ENCODE results near the gene VAT1L.

- TF ChIP-seq EP300 (IDR thresholded peaks at IDR 0.05; ENCODE audit: borderline replicate concordance in 1 of 2, low read depth in 1 of 2, low read length in 1 of 2) (no peak), MEF2A (IDR thresholded peaks at IDR 0.05; ENCODE audit: borderline replicate concordance, low read depth) (no peak), IRF3 (IDR thresholded peaks at IDR 0.05; ENCODE audit: low read depth, low read length) (no peak), EZH2phosphoT487 (IDR thresholded peaks at IDR 0.05; ENCODE audit: borderline replicate concordance, low read depth) (no peak)
Measured at GRCh38 chr16:77763994-77764393, 24.4 kb upstream of the VAT1L start.
